ENCODE data around the gene LRCH1. TPM values are rescaled to one million over a fixed set of nuclear protein-coding genes. Genes with fewer than 3 reads are reported as not detected.

The LRCH1 gene
- total RNA-seq, 4 donors from 2014 or later, result 17.2 to 25.7 (median 21.9) TPM

DNA sequence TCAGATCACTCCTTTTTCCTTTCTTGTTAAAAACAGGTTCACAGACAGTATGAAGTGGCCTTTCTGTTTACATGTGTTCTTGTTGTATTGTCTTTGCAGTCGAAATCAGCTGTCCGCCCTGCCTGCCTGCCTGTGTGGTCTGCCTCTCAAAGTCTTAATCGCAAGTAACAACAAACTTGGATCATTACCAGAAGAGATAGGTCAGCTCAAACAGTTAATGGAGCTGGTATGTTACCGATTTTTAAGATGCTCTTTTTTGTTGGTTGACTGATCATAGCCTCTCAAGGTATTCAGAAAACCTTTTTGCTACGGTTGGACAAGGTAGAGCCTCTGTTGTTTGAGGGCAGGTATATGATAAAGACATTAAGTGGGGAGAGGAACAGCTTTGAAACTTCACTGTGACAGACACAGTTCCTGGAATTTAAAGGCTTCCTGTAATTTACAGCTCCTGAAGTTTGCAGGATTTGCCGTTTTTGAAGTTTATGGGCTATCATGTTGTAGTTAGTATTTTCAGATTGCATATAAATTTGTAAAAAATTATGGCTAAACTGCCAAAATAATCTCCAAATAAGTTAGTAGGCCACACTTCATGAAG, 116.1 kb downstream of the LRCH1 start:
- TF ChIP-seq EP300 (IDR thresholded peaks at IDR 0.05) (no peak), POLR2A (IDR thresholded peaks at IDR 0.05) (no peak), CTCF (IDR thresholded peaks at IDR 0.05) (no peak)
- Histone ChIP-seq H3K4me3 (no peak overlapping the region), H3K4me1 (peaks cover 0 to 39% (median 27%) of the 10 kb centered on the region in 4 donors), H3K27ac (no peak overlapping the region), H3K36me3 (peaks cover 0 to 12% (median 4%) of the 10 kb centered on the region in 3 donors), H3K9me3 (no peaks in the 10 kb centered on the region), H3K27me3 (no peaks in the 10 kb centered on the region)
- 45 to 54% methylated on average over 6 of the region's 6 CpGs for WGBS, 2 donors
- no peak for DNase-seq (ENCODE audit: low spot score in 2 of 2)

DNA sequence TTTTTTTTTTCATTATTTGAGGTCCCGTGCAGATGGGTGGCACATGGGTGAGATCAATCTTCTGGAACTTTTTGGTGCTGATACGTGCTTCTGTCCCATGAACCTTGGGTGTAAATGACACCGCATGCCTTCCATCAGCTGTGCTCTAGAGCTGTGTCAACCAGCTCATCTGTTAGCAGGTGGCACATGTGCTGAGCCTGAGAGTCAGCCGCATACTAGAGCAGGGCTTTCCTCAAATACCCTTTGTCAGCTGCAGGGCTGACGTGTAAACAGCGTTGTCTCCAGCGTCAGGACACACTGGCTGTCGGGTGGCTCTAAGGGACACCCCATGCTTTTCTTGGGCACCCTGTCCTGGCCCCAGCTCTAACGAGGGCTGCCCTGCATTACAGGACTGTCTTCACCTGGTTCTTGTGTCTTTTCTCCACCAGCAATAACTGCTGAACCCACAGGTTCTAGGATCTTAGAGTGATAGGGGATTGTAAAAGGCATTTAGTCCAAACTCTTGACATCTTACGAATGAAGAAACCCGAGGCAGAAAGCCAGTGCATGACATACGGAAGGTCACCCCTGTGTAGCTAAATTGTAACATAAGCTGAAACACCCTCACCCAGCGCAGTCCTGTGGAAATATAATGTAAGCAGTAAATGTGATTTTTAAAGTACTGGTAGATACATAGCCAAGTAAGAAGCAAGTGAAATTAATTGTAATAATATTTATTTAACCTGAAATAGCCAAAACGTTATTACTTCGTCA, 119.5 kb downstream of the LRCH1 start:
- DNase-seq (ENCODE audit: low spot score in 2 of 2), result no peak
- 84 to 88% methylated on average over 15 of the region's 15 CpGs for WGBS, 2 donors
- no peak overlapping the region for H3K27ac ChIP-seq
- H3K9me3 ChIP-seq, result no peaks in the 10 kb centered on the region
- no peak overlapping the region for H3K4me3 ChIP-seq
- peaks cover 0 to 12% (median 4%) of the 10 kb centered on the region in 3 donors for H3K36me3 ChIP-seq
- no peak for TF ChIP-seq CTCF (IDR thresholded peaks at IDR 0.05)
- no peak for TF ChIP-seq EP300 (IDR thresholded peaks at IDR 0.05)
- no peak for TF ChIP-seq POLR2A (IDR thresholded peaks at IDR 0.05)
- H3K27me3 ChIP-seq, result no peaks in the 10 kb centered on the region
- peaks cover 0 to 15% (median 5%) of the 10 kb centered on the region in 4 donors for H3K4me1 ChIP-seq

GRCh38 chr13:46675016-46675415, 122.0 kb downstream of the LRCH1 start:
- TF ChIP-seq CTCF (IDR thresholded peaks at IDR 0.05) (no peak), EP300 (IDR thresholded peaks at IDR 0.05) (no peak), POLR2A (IDR thresholded peaks at IDR 0.05) (no peak)
- no peak overlapping the region for H3K27ac ChIP-seq
- DNase-seq (ENCODE audit: low spot score in 2 of 2), result no peak
- H3K27me3 ChIP-seq, result no peaks in the 10 kb centered on the region
- H3K36me3 ChIP-seq, result peaks cover 0 to 12% (median 4%) of the 10 kb centered on the region in 3 donors
- no peak overlapping the region for H3K4me3 ChIP-seq
- H3K4me1 ChIP-seq, result peaks cover 0 to 18% (median 7%) of the 10 kb centered on the region in 4 donors
- H3K9me3 ChIP-seq, result no peaks in the 10 kb centered on the region

- Histone ChIP-seq H3K36me3 (peaks cover 0 to 4% (median 0%) of the 10 kb centered on the region in 3 donors), H3K4me3 (no peak overlapping the region), H3K27ac (no peak overlapping the region), H3K9me3 (no peaks in the 10 kb centered on the region), H3K27me3 (no peaks in the 10 kb centered on the region), H3K4me1 (peaks cover 0 to 26% (median 9%) of the 10 kb centered on the region in 4 donors)
- WGBS, 2 donors, result 67 to 71% methylated on average over 3 of the region's 3 CpGs
- TF ChIP-seq POLR2A (IDR thresholded peaks at IDR 0.05) (no peak), CTCF (IDR thresholded peaks at IDR 0.05) (no peak), EP300 (IDR thresholded peaks at IDR 0.05) (no peak)
- no peak for DNase-seq (ENCODE audit: low spot score in 2 of 2)
These were observed 123.4 kb downstream of the LRCH1 start for GRCh38 chr13:46676378-46676725.
